Upper lobe of right lung (tissue), 1 donor: ENCODE data around the gene TLE5. TPM values are rescaled to one million over a fixed set of nuclear protein-coding genes. Genes with fewer than 3 reads are reported as not detected.

Experiments used
- ATAC-seq: fragments of 200-7000 bp; cut with Tn5 transposase; one replicate; pipeline ENCODE4 v1.9.1; 2020; ENCODE audit warnings: mild to moderate bottlenecking, moderate library complexity
- DNase-seq: peaks from one replicate; pipeline ENCODE4 v3.0.0-alpha.2; 2020
- H3K27ac ChIP-seq: fragments of 200-600 bp; one replicate; pipeline ENCODE4 v1.8.0; 2022
- H3K27me3 ChIP-seq: fragments of 200-600 bp; one replicate; pipeline ENCODE4 v1.8.0; 2022; ENCODE audit warnings: mild to moderate bottlenecking
- H3K36me3 ChIP-seq: fragments of 200-600 bp; one replicate; pipeline ENCODE4 v1.8.0; 2022
- H3K4me1 ChIP-seq: fragments of 200-600 bp; one replicate; pipeline ENCODE4 v1.8.0; 2022
- H3K4me3 ChIP-seq: fragments of 200-600 bp; one replicate; pipeline ENCODE4 v1.8.0; 2022; ENCODE audit warnings: mild to moderate bottlenecking
- H3K9me3 ChIP-seq: fragments of 200-600 bp; one replicate; pipeline ENCODE4 v1.8.0; 2022
- intact Hi-C: fragments of 100-400 bp; cut with DNase I; formaldehyde crosslinking; loops from one replicate; pipeline ENCODE4 v1.11.0; 2022
- total RNA-seq: library from RNA; stranded (reverse); fragmentation: NEBNext Ultra II Directional; extraction: Animal tissue kit (Norgen Biotek cat#: 25700); gene quantifications from one replicate; pipeline ENCODE4 v1.2.1, GENCODE V29; 2021
- TF ChIP-seq, protein P1 (sequence below): fragments of 200-600 bp; IDR thresholded peaks from one replicate; pipeline ENCODE4 v1.8.0; 2022; ENCODE audit warnings: antibody characterized with exemption
- donor health status: DM: no; HTN: yes; CAD: no; lungs with severe emphysema.

The TLE5 gene
- total RNA-seq, 1 donor from 2014 or later, result 458 TPM

DNA sequence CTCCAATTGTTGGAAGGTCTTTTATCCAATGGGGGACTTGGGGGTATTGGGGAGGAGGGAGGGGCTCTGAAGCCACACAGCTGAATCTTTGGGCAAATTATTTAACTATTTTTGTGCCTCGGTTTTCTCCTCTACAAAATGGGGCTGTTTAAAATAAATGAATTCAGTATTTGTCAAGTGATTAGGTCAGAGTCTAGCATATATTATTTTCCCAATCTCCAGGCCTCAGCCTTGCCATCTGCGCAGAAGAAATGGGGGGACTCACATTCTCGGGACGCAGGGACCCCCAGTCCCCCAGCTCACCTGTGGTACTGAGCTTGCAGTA lies 1.5 kb downstream of the TLE5 start:
- Histone ChIP-seq H3K4me3 (peak overlapping the region; percentile 88), H3K27me3 (no peaks in the 10 kb centered on the region), H3K4me1 (peaks cover 46% of the 10 kb centered on the region), H3K27ac (peak overlapping the region; percentile 97), H3K36me3 (peaks cover 39% of the 10 kb centered on the region), H3K9me3 (no peaks in the 10 kb centered on the region)
- TF ChIP-seq, protein P1, sequence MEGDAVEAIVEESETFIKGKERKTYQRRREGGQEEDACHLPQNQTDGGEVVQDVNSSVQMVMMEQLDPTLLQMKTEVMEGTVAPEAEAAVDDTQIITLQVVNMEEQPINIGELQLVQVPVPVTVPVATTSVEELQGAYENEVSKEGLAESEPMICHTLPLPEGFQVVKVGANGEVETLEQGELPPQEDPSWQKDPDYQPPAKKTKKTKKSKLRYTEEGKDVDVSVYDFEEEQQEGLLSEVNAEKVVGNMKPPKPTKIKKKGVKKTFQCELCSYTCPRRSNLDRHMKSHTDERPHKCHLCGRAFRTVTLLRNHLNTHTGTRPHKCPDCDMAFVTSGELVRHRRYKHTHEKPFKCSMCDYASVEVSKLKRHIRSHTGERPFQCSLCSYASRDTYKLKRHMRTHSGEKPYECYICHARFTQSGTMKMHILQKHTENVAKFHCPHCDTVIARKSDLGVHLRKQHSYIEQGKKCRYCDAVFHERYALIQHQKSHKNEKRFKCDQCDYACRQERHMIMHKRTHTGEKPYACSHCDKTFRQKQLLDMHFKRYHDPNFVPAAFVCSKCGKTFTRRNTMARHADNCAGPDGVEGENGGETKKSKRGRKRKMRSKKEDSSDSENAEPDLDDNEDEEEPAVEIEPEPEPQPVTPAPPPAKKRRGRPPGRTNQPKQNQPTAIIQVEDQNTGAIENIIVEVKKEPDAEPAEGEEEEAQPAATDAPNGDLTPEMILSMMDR, result no peak
- DNase-seq (no peak), ATAC-seq (no peak)
- intact Hi-C loops, result no loop called here

GRCh38 chr19:3059653-3060052 lies 2.6 kb downstream of the TLE5 start:
- DNase-seq, result no peak
- Histone ChIP-seq H3K36me3 (peaks cover 51% of the 10 kb centered on the region), H3K9me3 (no peaks in the 10 kb centered on the region), H3K27me3 (no peaks in the 10 kb centered on the region), H3K4me3 (peak overlapping the region; percentile 88), H3K27ac (no peak overlapping the region), H3K4me1 (peaks cover 38% of the 10 kb centered on the region)
- ATAC-seq, result no peak
- TF ChIP-seq, protein P1, result no peak
- intact Hi-C loops, result no loop called here

DNA sequence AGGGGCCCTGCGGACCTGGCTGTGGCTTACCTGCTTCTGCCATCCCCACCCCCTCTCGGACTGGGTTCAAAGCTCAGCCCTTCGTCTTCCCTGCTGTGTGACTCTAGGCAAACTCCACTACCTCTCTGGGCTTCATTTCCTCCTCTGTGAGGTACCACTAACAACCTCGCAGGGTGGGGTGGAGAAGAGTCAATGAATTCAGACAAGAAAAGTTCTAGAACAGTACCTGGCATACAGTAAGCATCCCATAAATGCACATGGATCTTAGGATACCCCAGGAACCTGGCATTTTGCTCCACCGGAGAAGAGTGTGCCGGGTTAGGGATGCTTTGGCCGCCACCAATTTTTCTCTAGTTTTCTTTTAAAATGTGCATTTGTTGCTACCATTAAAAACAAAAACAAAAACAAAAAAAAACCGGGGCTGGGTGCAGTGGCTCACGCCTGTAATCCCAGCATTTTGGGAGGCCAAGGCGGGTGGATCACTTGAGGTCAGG lies 3.4 kb downstream of the TLE5 start:
- Histone ChIP-seq H3K27me3 (no peaks in the 10 kb centered on the region), H3K4me1 (peaks cover 38% of the 10 kb centered on the region), H3K9me3 (no peaks in the 10 kb centered on the region), H3K36me3 (peaks cover 58% of the 10 kb centered on the region), H3K27ac (peak overlapping the region; percentile 42), H3K4me3 (peak overlapping the region; percentile 14)
- TF ChIP-seq, protein P1, result no peak
- ATAC-seq (no peak), DNase-seq (no peak)
- intact Hi-C loops, result no loop called here

DNA sequence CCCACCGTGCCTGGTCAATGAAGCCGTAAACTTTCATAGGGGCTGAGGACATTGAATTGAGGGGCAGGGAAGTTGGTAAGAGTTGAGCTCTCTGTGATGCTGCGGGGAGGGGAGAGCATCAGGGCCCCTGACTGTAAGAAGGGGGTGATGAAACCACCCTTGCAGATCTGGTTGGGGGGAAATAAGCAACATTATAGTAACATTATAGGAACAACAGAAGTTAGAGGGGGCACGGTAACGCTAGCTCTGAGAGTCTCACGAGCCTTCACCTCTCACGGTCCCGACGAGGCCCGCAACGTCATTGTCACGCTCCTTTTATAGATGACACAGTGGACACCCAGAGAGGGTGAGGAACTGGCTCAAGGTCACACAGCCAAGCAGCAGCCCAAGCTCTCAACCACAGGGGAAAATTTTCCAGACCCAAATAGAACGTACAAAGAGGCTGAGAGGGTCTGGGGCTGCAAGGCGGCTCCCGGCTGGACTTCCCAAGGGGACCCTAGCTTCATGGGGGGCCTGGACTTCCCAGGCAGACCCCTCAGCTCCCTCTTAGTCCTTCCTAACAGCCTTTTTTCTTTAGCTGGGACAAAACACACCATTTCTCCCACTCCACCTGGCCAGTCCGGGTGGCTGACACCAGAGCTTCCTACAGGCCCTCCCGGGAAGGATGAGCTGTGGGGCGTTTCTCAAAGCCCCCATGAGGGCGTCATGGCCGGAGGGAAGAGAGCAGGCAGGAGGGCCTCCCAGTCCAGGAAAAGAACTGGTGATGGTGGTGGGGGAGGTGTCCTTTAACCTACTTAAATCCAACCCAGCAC lies 4.1 kb downstream of the TLE5 start:
- TF ChIP-seq, protein P1, result no peak
- intact Hi-C loops, result no loop called here
- peaks cover 65% of the 10 kb centered on the region for H3K36me3 ChIP-seq
- DNase-seq, result no peak
- no peaks in the 10 kb centered on the region for H3K9me3 ChIP-seq
- H3K27me3 ChIP-seq, result no peaks in the 10 kb centered on the region
- no peak for ATAC-seq
- H3K4me1 ChIP-seq, result peaks cover 38% of the 10 kb centered on the region
- H3K4me3 ChIP-seq, result peak overlapping the region; percentile 14
- peak overlapping the region; percentile 61 for H3K27ac ChIP-seq

- no peak overlapping the region for H3K4me3 ChIP-seq
- no peaks in the 10 kb centered on the region for H3K27me3 ChIP-seq
- peaks cover 34% of the 10 kb centered on the region for H3K4me1 ChIP-seq
- ATAC-seq (peak; percentile 72), DNase-seq (peak; percentile 93)
- intact Hi-C loops, result no loop called here
- TF ChIP-seq, protein P1, result no peak
- H3K36me3 ChIP-seq, result peaks cover 67% of the 10 kb centered on the region
- H3K27ac ChIP-seq, result peak overlapping the region; percentile 61
- H3K9me3 ChIP-seq, result no peaks in the 10 kb centered on the region
Observed at GRCh38 chr19:3057275-3057714, 5.0 kb downstream of the TLE5 start.
